ENCODE results near the gene TERF2IP.

TERF2IP gene

DNA sequence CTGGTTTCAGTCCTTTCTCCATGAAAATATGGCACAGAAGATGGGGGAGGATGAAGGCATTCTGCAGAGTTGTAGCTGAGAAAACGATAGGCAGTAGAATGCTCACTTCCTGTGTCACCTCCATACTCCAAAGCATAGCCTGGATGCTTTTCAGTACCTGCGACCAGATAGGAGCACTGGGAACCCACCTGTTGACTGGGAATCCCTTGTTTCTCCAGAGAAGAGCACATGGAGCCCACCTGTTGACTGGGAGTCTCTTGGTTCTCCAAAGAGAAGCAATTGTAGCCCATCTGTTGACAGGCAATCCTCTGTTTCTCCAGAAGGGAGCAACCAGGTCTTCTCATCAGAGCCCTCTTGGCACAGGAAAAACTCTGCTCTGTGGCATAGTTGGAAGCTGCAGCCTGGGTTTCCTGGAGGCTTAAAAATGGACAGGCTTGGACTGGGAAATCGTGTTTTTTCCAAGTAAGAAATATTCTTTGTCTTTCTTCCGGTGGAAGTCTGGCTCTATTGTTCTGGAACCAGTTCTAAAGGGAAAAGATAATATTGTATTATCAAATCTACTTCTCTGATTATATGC is 13.2 kb downstream of the TERF2IP start:
- TF ChIP-seq, protein P1, sequence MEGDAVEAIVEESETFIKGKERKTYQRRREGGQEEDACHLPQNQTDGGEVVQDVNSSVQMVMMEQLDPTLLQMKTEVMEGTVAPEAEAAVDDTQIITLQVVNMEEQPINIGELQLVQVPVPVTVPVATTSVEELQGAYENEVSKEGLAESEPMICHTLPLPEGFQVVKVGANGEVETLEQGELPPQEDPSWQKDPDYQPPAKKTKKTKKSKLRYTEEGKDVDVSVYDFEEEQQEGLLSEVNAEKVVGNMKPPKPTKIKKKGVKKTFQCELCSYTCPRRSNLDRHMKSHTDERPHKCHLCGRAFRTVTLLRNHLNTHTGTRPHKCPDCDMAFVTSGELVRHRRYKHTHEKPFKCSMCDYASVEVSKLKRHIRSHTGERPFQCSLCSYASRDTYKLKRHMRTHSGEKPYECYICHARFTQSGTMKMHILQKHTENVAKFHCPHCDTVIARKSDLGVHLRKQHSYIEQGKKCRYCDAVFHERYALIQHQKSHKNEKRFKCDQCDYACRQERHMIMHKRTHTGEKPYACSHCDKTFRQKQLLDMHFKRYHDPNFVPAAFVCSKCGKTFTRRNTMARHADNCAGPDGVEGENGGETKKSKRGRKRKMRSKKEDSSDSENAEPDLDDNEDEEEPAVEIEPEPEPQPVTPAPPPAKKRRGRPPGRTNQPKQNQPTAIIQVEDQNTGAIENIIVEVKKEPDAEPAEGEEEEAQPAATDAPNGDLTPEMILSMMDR (conservative IDR thresholded peaks at IDR 0.05) = no peak
- no peak for TF ChIP-seq ZFX (IDR thresholded peaks at IDR 0.05)
- no peak overlapping the region for H3K27ac ChIP-seq

DNA sequence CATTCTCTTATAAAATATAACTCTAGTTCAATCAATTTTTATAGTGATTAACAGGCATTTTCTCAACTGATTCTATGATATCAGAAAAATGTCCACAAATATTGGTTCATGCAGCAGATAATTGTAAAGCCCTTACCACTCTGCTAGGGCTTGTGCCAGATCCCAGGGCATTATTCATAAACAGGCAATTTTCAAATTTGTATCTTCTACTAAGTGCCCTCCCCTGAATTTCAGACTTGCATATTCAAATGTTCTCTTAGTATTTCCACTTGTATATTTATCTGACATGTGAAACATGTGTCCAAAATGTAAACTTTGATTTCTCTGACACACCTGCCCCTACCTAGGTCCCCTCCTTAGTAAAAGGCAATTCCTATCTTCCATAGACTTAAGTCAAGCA is 19.9 kb downstream of the TERF2IP start:
- no peak for TF ChIP-seq ZFX (IDR thresholded peaks at IDR 0.05)
- no peak overlapping the region for H3K27ac ChIP-seq

DNA sequence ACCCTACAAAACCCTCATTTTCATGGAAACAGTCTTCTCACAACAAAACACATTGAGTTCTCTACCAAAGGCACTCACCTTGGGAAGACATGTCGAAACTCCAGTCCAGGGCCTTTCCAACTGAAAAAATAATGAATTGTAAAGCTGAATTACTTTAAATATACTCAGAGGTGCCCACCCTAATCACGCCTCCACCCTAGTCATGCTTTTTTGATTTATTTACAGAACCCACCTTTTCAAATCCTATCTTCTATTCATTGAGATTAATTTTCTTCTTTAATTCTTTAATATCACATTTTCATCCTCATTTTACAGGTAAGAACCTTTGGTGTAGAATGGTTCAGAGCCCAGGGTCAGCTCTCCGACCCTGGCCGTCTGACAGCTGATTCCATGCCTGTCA is 29.3 kb downstream of the TERF2IP start, which contains the start of gene CPHXL2:
Gene CPHXL2 (minus strand): TSS at position 101 of the 400 bp plus-strand sequence. CDS start 10 bp downstream, at position 91.
- H3K27ac ChIP-seq = no peak within 1 kb of the TSS
- no peak for TF ChIP-seq ZFX (IDR thresholded peaks at IDR 0.05)
- TF ChIP-seq, protein P1 (conservative IDR thresholded peaks at IDR 0.05) = no peak

DNA sequence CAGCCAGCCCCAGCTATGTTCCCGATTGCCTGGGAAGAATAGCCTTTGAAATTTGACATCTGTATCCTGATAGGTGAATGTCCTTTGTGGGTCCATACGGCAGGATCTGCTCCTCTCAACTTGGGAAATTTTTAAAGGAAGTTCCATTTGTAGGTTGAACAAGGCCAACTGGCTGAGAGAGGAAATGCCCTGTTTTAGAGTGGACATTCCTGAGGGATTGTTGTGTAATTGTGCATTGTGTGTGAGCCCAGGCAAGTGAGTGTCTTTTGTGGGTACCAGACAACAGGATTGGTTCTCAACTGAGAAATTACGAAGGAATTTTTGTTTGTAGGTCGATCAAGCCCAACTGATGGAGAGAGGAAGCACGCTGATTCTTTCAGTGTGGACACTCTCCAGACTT is 31.8 kb downstream of the TERF2IP start:
- no peak for TF ChIP-seq ZFX (IDR thresholded peaks at IDR 0.05)
- TF ChIP-seq, protein P1 (conservative IDR thresholded peaks at IDR 0.05) = no peak
- no peak overlapping the region for H3K27ac ChIP-seq

DNA sequence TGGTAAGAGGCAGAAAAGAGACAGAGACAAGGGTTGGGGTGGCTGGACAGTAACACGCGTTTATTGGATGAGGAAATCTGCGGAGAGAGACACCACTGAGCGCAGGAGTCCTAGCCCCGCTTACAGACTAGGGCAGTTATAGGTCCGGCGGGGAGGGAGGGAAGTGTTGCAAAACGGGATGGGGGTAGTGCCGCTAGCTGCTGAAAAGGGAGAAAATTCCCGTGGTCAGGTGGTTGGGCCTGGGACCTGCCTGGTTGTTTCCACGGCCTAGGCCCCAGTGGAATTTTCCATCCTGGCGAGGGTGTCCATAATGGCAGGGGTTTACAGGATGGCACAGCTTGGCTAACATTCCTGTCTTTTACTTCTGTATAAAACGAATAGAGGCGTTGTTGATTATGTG is 34.7 kb downstream of the TERF2IP start:
- no peak overlapping the region for H3K27ac ChIP-seq
- TF ChIP-seq, protein P1 (conservative IDR thresholded peaks at IDR 0.05) = no peak
- no peak for TF ChIP-seq ZFX (IDR thresholded peaks at IDR 0.05)

DNA sequence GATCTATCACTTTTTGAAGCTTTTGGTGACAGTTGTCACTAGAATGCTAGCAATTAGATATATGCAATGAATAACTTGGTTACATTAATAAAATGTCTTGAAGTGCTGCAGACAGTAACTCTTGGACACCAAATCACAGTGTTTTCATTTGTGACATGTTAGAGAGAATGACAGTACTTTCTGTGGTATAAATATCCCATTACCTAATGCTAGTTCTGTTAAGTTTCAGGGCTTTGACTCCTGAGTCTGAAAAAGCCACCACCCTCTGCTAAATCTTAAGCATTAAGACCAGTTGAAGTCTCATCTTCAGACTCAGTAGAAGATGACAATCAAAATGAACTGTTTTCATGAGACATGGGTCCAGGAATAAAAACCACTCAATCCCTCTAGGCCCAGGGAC is 39.8 kb downstream of the TERF2IP start:
- TF ChIP-seq, protein P1 (conservative IDR thresholded peaks at IDR 0.05) = no peak
- TF ChIP-seq ZFX (IDR thresholded peaks at IDR 0.05) = no peak
- no peak overlapping the region for H3K27ac ChIP-seq

DNA sequence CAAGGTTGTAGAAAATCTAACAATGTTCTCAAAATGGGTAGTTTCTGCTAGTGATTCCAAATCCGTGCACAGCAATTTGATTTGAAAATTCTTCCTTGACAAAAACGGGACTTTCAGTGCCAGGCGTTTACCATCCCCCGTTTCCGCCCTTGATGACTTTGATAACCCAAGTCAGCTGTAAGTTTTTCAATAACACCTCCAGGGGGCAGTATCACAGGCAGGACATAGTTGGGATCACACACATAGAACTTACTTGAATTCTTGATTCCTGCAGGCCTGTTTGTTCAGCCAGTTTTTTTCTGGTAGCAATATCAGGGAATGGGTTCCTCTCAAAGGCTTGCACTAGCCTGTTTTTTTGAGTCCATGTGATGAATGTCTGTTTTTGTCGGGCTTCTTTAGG is 48.1 kb downstream of the TERF2IP start:
- no peak overlapping the region for H3K27ac ChIP-seq
- TF ChIP-seq, protein P1 (conservative IDR thresholded peaks at IDR 0.05) = peak; percentile 43
- TF ChIP-seq ZFX (IDR thresholded peaks at IDR 0.05) = no peak

DNA sequence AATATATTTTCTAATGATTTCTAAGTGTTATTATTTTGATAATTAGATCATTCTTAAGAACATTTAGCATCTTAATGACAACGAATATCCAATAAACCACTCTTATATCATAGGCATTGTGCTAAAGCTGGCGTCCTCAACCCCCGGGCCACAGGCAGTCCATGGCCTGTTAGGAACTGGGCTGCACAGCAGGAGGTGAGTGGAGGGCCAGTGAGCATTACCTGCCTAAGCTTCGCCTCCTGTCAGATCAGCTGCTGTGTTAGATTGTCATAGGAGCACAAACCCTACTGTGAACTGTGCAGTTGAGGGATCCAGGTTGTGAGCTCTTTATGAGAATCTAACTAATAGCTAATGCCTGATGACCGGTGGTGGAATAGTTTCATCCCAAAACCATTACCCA is 50.0 kb downstream of the TERF2IP start:
- no peak overlapping the region for H3K27ac ChIP-seq
- TF ChIP-seq, protein P1 (conservative IDR thresholded peaks at IDR 0.05) = no peak
- no peak for TF ChIP-seq ZFX (IDR thresholded peaks at IDR 0.05)
